Activated CD8-positive, alpha-beta memory T cell treated with anti-CD3 and anti-CD28 coated beads, Interleukin-2, amount 50 U/mL, for 4 hours (primary cell): ENCODE data around the gene SHMT2.

Experiments used
- DNase-seq: peaks from one replicate; pipeline ENCODE4 v3.0.0-alpha.2; 2020

The SHMT2 gene

DNA sequence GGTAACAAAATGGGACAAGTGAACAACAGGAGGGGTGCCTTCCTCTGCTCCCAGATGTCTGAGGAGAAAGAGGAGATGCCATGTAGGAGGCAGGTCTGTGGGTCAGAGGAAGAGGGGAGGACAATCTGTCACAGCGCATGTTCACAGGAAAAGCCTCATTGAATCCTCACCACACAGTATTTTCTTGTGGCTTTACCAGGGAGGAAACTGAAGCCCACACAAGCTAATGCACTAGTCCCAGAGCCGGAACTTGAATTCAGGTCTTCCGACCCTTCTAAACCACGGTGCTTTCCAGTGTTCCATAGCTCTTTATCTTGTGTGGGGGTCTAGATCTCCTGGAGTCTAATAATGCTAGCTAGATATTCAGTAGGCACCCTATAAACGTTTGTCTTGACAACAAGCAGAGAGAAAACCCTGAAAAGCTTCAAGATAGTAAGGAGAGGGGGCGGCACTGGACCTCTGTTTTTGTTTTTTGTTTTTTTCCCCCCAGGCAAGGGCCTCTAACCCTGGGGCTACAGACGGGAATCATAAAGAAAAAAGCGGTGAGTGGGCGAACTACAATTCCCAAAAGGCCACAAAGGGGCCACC is 371 bp upstream of the SHMT2 start:
- peak; percentile 14 for DNase-seq

DNA sequence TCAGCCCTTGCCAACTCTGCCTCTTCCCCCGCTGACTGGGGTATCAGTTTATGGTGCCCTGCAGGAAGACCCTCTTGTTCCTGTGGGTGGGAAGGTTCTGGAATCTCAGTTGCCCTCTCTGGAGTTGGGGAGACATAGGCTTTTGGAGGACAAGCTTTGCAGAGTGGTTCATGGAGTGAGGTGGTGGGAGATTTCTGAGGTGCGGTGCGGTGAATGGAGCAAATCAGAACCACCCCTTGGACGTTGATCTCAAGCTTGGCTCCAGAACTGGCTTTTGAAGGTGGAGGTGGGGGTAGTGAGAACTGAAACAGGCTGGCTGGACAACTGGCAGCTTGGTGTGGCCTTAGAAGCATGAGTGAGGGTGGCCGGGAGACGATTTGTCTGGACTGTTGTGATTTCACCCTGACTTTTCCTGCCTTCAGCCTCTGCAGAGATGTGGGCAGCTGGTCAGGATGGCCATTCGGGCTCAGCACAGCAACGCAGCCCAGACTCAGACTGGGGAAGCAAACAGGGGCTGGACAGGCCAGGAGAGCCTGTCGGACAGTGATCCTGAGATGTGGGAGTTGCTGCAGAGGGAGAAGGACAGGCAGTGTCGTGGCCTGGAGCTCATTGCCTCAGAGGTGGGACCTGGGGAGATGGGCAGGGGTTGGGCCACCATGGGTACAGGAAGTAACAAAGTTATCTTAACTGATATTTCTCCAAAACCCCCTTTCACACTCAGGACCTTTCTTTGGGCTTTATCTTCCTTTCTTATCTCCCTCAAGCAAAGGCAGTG is 1.1 kb downstream of the SHMT2 start:
- peak; percentile 12 for DNase-seq

DNA sequence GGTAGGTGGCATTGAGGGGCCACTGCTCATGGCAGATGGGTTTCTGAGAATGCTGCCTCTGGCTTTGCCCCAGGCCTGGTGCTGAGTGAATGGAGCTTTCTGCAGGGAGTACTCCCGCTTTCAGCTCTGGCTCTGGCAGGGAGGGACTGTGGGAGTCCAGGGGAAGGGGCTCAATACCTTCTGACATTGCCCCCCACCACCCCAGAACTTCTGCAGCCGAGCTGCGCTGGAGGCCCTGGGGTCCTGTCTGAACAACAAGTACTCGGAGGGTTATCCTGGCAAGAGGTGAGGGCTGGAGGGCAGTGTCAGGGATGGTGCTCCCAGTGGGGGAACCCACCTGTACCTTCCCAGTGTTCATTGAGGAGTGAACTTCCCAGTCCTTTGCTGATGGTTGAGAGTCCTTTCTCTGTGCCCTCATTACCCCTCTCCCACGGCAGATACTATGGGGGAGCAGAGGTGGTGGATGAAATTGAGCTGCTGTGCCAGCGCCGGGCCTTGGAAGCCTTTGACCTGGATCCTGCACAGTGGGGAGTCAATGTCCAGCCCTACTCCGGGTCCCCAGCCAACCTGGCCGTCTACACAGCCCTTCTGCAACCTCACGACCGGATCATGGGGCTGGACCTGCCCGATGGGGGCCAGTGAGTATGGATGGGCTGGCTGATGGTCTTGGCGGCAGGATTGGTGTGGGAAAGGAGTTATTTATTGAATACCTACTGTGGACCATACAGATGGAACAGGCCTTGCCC is 1.9 kb downstream of the SHMT2 start:
- DNase-seq, result no peak

GRCh38 chr12:57232156-57232756 is 2.7 kb downstream of the SHMT2 start:
- DNase-seq, result no peak

DNA sequence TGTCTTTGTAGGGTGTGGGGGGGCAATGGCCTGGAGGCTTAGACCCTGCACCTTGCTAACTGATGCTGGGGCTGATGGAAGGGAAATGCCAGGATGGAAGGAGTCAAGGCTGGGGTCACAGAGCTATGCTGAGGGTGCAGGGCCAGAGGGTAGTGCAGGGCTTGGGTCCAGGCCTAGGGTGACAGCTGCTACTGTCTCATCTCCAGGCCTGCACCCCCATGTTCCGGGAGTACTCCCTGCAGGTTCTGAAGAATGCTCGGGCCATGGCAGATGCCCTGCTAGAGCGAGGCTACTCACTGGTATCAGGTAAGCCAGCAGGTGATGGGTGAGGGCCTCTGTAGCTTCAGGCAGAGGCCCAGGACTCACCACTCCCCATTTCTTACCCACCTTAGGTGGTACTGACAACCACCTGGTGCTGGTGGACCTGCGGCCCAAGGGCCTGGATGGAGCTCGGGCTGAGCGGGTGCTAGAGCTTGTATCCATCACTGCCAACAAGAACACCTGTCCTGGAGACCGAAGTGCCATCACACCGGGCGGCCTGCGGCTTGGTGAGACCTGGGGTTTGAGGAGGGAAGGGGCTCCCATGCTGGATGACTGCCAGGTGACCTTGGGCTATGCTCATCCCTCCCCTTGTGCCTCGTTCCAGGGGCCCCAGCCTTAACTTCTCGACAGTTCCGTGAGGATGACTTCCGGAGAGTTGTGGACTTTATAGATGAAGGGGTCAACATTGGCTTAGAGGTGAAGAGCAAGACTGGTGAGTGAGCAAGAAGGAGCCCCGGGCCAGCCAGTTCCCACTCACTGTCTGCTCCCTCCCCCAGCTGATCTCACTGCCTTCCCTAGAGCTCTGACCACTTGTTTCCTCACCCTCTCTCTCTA is 4.1 kb downstream of the SHMT2 start:
- no peak for DNase-seq

GRCh38 chr12:57234233-57234570 is 4.7 kb downstream of the SHMT2 start:
- no peak for DNase-seq

GRCh38 chr12:57234571-57235016 is 5.1 kb downstream of the SHMT2 start:
- DNase-seq, result no peak

- DNase-seq, result no peak
Measured at GRCh38 chr12:57235017-57235727, 5.7 kb downstream of the SHMT2 start.

DNA sequence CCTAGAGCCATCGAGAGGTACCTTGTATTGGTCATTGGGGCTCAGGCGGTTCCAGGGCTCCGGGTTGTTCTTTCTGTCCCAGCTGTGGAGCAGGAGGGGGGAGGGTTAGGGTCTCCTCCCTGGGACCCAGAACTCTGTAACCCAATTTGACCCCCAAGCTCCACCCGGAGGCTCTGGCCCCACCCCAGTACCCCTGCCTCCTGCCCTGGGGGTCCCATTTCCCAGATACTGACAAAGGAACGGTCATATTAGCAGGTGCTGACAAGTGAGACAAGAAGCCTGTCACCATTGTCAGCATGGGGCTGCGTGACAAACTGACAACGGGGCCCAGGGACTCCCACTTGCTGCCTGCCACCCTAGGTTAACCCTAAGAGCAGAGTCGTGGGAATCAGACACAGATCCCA is 6.2 kb downstream of the SHMT2 start:
- DNase-seq, result no peak

DNA sequence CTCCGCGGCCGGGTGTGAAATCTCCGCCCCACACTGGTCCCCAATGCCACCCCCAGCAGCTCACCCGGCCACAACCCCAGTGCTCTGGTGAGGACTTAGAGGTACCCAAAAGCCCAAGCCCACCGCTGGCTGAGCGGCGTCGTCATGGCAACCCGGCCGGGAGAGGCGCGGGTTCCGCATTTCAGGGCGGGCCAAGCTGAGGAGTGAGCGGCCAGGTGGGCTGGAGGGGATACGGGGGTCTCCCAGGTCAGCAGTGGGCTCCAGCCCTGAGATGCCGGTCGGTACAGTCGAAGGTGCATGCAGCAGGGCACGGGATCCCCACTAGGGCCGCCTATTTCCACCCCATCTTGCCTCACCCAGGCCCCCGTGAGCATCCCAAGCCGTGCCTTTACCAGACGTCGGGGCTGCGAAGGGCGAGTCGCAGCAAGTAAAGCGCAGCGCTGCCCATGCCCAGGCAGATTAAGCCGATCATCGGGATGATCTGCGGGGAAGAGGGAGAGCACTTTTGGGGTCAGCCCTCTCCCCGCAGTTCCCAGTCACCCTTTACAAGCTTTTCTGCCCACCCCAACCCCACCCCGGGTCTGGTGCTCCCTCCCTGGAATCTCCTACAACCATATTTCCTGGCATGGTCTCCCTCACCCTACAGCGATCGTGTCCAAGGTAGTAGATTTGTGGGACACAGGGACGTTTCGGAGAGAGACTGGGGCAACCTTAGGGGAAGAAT is 6.9 kb downstream of the SHMT2 start:
- DNase-seq, result no peak

DNA sequence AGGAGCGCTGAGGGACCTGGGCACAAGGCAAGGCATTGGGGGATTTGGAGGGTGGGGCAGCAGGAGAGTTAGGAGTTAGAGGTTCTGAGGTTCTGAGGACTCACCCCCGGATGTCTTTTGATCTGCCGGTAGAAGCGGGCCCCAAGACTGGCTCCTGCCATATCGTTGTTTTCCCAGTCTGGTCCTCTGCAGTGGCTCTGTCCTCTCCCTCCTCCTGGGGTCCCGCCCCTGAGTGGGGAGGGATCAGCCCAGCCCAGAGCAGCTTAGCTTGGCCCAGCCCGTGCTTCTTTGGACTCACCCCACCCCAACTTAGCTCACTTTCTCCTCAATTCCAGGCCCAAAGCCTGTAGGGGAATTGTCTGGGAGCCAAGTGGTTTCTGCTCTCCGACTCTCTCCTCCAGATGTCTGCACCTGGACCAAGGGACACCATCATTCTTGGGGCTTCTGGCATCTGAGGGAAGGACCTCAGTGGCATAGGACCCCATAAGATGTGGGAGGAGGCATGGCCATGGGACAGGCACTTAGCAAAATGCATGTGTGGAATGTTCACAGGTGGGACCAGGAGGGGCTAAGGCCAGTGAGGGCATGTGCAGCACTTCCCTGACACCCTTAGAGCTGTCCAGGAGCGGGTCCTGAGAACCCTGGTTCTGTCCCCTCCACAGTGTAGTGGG is 7.5 kb downstream of the SHMT2 start:
- no peak for DNase-seq

DNA sequence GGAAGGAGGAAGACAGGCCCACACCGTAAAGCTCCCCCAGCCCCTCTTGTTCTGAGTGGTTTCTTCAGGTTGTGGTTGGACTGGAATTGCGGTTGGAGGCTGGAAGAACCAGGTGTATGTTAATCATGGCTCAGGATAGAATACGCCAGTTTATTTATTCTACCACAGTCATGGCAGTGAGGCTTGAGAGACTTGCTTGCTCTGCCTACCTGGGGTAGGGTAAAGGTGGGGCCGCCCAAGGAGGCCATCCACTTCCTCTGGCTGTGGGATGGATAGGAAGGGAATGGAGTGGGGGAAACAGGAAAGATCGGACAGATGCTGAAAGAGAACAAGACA is 8.1 kb downstream of the SHMT2 start:
- DNase-seq, result no peak

- no peak for DNase-seq
Measured at GRCh38 chr12:57237932-57238853, 8.7 kb downstream of the SHMT2 start.

DNA sequence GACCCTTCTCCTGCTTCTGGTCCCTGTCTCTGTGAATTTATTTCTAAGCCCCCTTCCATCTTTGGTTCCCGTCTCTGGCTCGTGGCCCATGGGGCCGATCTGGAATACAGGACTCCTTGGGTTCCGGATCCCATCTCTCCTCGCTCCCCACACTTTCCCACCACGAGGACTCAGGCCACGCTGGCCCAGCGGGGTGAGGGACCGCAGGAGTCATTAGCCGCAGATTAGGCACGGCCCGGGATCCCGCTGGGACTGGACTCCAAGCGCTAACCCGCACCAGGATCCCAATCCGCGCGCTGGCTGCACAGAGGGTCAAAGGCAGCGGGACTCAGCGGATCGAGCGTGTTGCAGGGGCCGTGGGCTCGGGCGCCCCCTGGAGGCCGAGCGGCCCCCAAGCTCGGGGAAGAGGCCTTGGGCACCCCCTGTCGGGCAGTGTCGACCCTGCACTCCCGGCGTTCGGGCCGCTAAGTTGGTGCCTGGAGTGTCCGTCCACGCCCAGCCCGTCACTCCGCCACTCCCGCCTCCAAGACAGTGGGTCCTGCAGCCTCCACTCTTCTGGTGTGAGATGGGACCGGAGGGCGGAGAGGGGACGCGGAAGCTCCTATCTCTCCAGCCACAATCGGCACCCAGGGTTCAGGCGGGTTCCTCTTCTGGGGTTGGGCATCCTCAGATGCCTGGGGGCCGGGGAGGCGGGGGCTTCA is 9.5 kb downstream of the SHMT2 start:
- DNase-seq, result peak; percentile 87

- DNase-seq, result no peak
Measured at GRCh38 chr12:57239587-57240065, 10.1 kb downstream of the SHMT2 start.

DNA sequence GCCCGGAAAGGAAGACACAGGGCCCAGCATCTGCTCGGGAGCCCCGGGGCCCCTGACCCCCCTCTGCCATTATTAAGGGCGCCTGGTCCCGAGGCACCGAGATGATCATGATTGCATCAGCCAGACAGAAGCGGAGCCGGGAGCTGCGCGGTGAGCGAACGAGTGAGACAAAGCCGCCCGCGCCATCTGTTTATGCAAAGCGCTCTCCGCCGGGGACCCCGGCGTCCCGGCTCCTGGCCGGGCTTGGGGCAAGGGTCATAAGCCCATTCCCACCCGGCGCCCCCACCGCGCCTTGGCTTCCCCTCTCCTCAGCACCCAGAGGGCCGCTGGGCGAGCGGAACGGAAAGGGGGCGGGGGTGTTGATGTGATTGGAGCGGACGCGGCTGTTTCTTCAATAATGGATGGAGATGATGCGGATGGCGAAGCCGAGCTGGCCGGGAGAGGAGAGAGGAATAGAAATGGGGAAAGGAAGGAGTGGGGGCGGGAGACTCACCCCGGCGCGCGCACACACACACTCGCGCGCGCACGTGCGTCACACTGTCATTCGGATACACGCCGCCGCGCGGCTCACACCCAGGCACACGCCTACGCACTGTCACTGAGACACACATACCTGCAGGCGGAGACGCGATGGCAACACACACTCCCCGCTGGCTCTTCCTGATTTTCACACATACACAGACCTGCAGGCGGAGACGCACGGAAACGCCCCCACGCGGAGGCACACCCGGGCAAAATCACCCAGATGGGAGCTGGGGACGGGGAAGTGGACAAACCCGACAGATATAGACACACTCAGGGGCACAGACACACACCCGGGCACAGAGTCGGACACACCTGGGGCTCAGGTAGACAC is 10.8 kb downstream of the SHMT2 start:
- peak; percentile 83 for DNase-seq

DNA sequence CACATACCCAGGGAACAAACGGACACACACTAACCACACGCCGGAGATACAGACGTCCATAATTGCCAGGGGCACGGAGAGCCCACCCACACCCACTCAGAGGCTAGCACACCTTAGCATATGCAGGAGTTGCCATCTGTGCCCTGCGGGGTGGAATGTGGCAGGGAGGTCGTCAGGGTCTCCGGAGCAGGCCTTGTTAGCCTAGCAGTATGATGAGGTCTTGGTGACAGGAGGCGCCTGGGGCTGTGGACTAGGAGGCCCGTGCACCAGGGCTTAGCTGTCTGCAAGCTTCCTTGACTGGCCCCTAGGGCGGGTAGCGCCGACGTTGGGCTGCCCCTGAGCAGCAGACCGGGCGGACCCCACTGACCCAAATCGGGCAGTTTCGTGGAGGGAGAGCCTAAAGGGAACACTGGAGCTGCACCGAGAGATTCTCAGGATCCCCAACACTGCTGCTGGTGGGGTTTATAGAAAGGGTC is 11.5 kb downstream of the SHMT2 start:
- DNase-seq, result no peak
